H1 (cell line): ENCODE results near the gene PLPPR1. TPM values are rescaled to one million over a fixed set of nuclear protein-coding genes. Genes with fewer than 3 reads are reported as not detected.

Experiments used
- CTCF ChIA-PET: fragments of 300-600 bp; sonication (Branson Sonifier 250); formaldehyde crosslinking; loops from one replicate; lab custom pipeline; 2021; ENCODE audit not compliant: partially characterized antibody; lab: Charles Lee
- POLR2A ChIA-PET: fragments of 300-600 bp; sonication (Branson Sonifier 250); formaldehyde crosslinking; loops from one replicate; lab custom pipeline; 2021; ENCODE audit warnings: inconsistent platforms; ENCODE audit not compliant: partially characterized antibody; lab: Charles Lee
- DNase-seq, 2 experiments: peaks; one replicate each; pipeline versions ENCODE4 v3.0.0 to v3.0.0-alpha.2; 2010 to 2022; ENCODE audit warnings: low spot score in 2 of 2, low read depth in 1 of 2, mixed read lengths in 1 of 2
- FAIRE-seq: peaks from 2 replicates; lab custom pipeline; 2011; peaks lifted over from hg19 to GRCh38; lab: Jason Lieb, UNC
- H2AFZ ChIP-seq: 2 replicates; pipeline ENCODE4 v1.8.1; 2012; ENCODE audit warnings: low read length, inconsistent platforms
- H2AK5ac ChIP-seq: 2 replicates; pipeline ENCODE4 v1.6.1; 2013; ENCODE audit warnings: low read depth, low read length
- H2BK120ac ChIP-seq: replicated peaks from 2 replicates; pipeline ENCODE3; 2013; ENCODE audit warnings: low read depth, low read length, inconsistent platforms
- H2BK12ac ChIP-seq: 2 replicates; pipeline ENCODE4 v1.6.1; 2013; ENCODE audit warnings: low read depth, low read length
- H2BK15ac ChIP-seq: 2 replicates; pipeline ENCODE4 v1.6.1; 2013; ENCODE audit warnings: low read length
- H2BK20ac ChIP-seq: 2 replicates; pipeline ENCODE4 v1.6.1; 2013; ENCODE audit warnings: low read length
- H2BK5ac ChIP-seq: 2 replicates; pipeline ENCODE4 v1.6.1; 2013; ENCODE audit warnings: low read depth, low read length
- H3K14ac ChIP-seq: 2 replicates; pipeline ENCODE4 v1.6.1; 2013; ENCODE audit warnings: inconsistent platforms; ENCODE audit not compliant: insufficient read length
- H3K18ac ChIP-seq: 2 replicates; pipeline ENCODE4 v1.6.1; 2013; ENCODE audit warnings: low read length; ENCODE audit errors: extremely low read depth
- H3K23ac ChIP-seq: 2 replicates; pipeline ENCODE4 v1.6.1; 2013; ENCODE audit warnings: inconsistent platforms; ENCODE audit not compliant: insufficient read length
- H3K23me2 ChIP-seq: 2 replicates; pipeline ENCODE4 v1.6.1; 2013; ENCODE audit warnings: low read depth, low read length
- H3K27ac ChIP-seq: 2 replicates; pipeline ENCODE4 v1.6.1; 2011; ENCODE audit warnings: low read depth, low read length, inconsistent platforms
- H3K27me3 ChIP-seq, 4 experiments: replicated peaks in 1 of 4; 1 replicate in 1 of 4; 2 replicates in 3 of 4; pipeline versions ENCODE4 v1.6.1 to v1.8.1; 2011 to 2013; ENCODE audit warnings: low read length in 3 of 4, mild to moderate bottlenecking in 3 of 4, inconsistent platforms in 2 of 4, mixed read lengths in 2 of 4, moderate library complexity in 1 of 4; ENCODE audit not compliant: control insufficient read depth in 3 of 4, insufficient read depth in 3 of 4; ENCODE audit errors: extremely low read depth in 1 of 4
- H3K36me3 ChIP-seq, 4 experiments: 2 replicates each; pipeline versions ENCODE4 v1.6.1 to v1.8.1; 2011 to 2013; ENCODE audit warnings: mild to moderate bottlenecking in 4 of 4, low read length in 3 of 4, moderate library complexity in 2 of 4, control low read depth in 1 of 4, inconsistent platforms in 1 of 4; ENCODE audit not compliant: insufficient read depth in 4 of 4, control insufficient read depth in 2 of 4
- H3K4ac ChIP-seq: replicated peaks from 2 replicates; pipeline ENCODE3; 2013; ENCODE audit warnings: low read length, low read depth, mixed read lengths, inconsistent platforms; ENCODE audit not compliant: insufficient read length
- H3K4me1 ChIP-seq, 4 experiments: replicated peaks in 1 of 4; 1 replicate in 1 of 4; 2 replicates in 3 of 4; pipeline versions ENCODE4 v1.6.1 to v1.8.1; 2011 to 2013; ENCODE audit warnings: low read length in 3 of 4, inconsistent platforms in 2 of 4, mixed read lengths in 1 of 4; ENCODE audit not compliant: insufficient read depth in 4 of 4, control insufficient read depth in 3 of 4
- H3K4me2 ChIP-seq, 2 experiments: 2 replicates each; pipeline versions ENCODE4 v1.6.1 to v1.8.1; 2011 to 2013; ENCODE audit warnings: low read depth in 2 of 2, low read length in 2 of 2, control low read depth in 1 of 2, inconsistent platforms in 1 of 2, mild to moderate bottlenecking in 1 of 2; ENCODE audit not compliant: insufficient read depth in 1 of 2
- H3K4me3 ChIP-seq, 4 experiments: fragments of 200-600, 300-600 bp in 1 of 4; sonication (generic), shearing (Covaris generic), sonication (Bioruptor Twin) in 1 of 4; 2 replicates each; pipeline versions ENCODE4 v1.5.1 to v1.8.1; 2011 to 2016; ENCODE audit warnings: low read length in 4 of 4, low read depth in 3 of 4, control low read depth in 2 of 4, inconsistent platforms in 2 of 4, mild to moderate bottlenecking in 2 of 4, mixed read lengths in 1 of 4, moderate library complexity in 1 of 4; ENCODE audit not compliant: insufficient read depth in 2 of 4; ENCODE audit errors: extremely low read depth in 1 of 4
- H3K56ac ChIP-seq: replicated peaks from 2 replicates; pipeline ENCODE3; 2013; ENCODE audit warnings: low read depth, mild to moderate bottlenecking, mixed read lengths, low read length, inconsistent platforms; ENCODE audit not compliant: insufficient read length
- H3K79me1 ChIP-seq: 2 replicates; pipeline ENCODE4 v1.6.1; 2013; ENCODE audit warnings: low read depth, low read length, control low read depth
- H3K79me2 ChIP-seq, 2 experiments: 2 replicates each; pipeline versions ENCODE4 v1.6.1 to v1.8.1; 2012 to 2013; ENCODE audit warnings: low read length in 2 of 2, mild to moderate bottlenecking in 2 of 2, inconsistent platforms in 1 of 2; ENCODE audit not compliant: insufficient read depth in 2 of 2, control insufficient read depth in 1 of 2
- H3K9ac ChIP-seq, 4 experiments: replicated peaks in 1 of 4; 1 replicate in 1 of 4; 2 replicates in 3 of 4; pipeline versions ENCODE4 v1.6.1 to v1.8.1; 2011 to 2013; ENCODE audit warnings: low read depth in 3 of 4, low read length in 3 of 4, control low read depth in 2 of 4, mild to moderate bottlenecking in 2 of 4, moderate library complexity in 2 of 4, inconsistent platforms in 1 of 4; ENCODE audit errors: extremely low read depth in 1 of 4
- H3K9me3 ChIP-seq, 2 experiments: 2 replicates each; pipeline versions ENCODE4 v1.6.1 to v1.8.1; 2012 to 2013; ENCODE audit warnings: mild to moderate bottlenecking in 2 of 2, moderate library complexity in 2 of 2, control low read depth in 1 of 2, inconsistent platforms in 1 of 2, low read depth in 1 of 2, low read length in 1 of 2, mixed read lengths in 1 of 2; ENCODE audit not compliant: insufficient read depth in 2 of 2
- H4K20me1 ChIP-seq, 2 experiments: replicated peaks in 1 of 2; 2 replicates each; pipeline versions ENCODE3 to v1.8.1; 2011 to 2013; ENCODE audit warnings: inconsistent platforms in 2 of 2, low read length in 2 of 2, mild to moderate bottlenecking in 1 of 2; ENCODE audit not compliant: insufficient read depth in 2 of 2, control insufficient read depth in 1 of 2
- H4K5ac ChIP-seq: 2 replicates; pipeline ENCODE4 v1.6.1; 2013; ENCODE audit warnings: low read length, low read depth, mixed read lengths, inconsistent platforms; ENCODE audit not compliant: insufficient read length
- H4K8ac ChIP-seq: 2 replicates; pipeline ENCODE4 v1.8.0; 2013; ENCODE audit warnings: mild to moderate bottlenecking, moderate library complexity, low read length, inconsistent platforms; ENCODE audit not compliant: insufficient read depth; ENCODE audit errors: extremely low read depth
- H4K91ac ChIP-seq: replicated peaks from 2 replicates; pipeline ENCODE3; 2013; ENCODE audit warnings: low read length, mixed read lengths, inconsistent platforms; ENCODE audit not compliant: insufficient read length
- BRCA1 ChIP-seq: IDR thresholded peaks from 2 replicates; pipeline ENCODE4 v1.6.1; 2012; ENCODE audit warnings: low read depth, low read length, improper control_type of control experiment
- HDAC6 ChIP-seq: IDR thresholded peaks from one replicate; pipeline ENCODE4 v1.7.1; 2012; ENCODE audit warnings: low read depth, mild to moderate bottlenecking, inconsistent platforms, low read length, moderate library complexity
- SRF ChIP-seq: IDR thresholded peaks from 2 replicates; pipeline ENCODE4 v1.6.1; 2011; ENCODE audit warnings: mild to moderate bottlenecking, low read depth, low read length, moderate library complexity
- TAF1 ChIP-seq: IDR thresholded peaks from 2 replicates; pipeline ENCODE4 v1.6.1; 2011; ENCODE audit warnings: mild to moderate bottlenecking, low read depth, low read length
- TCF12 ChIP-seq: IDR thresholded peaks from 2 replicates; pipeline ENCODE4 v1.6.1; 2011; ENCODE audit warnings: low read depth, mild to moderate bottlenecking, low read length
- WGBS, 2 experiments: shearing (Covaris generic) in 1 of 2; methylation state at CpG; one replicate each; pipeline versions ENCODE4 v1.1.6 to v1.1.7; 2013 to 2015; ENCODE audit warnings: low lambda C conversion rate in 2 of 2, mixed read lengths in 2 of 2, inconsistent platforms in 1 of 2, low coverage in 1 of 2, missing lambda C conversion rate in 1 of 2; ENCODE audit not compliant: insufficient replicate concordance in 2 of 2, insufficient coverage in 1 of 2, insufficient read length in 1 of 2; ENCODE audit errors: extremely low coverage in 1 of 2, missing lambda C conversion rate in 1 of 2; 5-methylcytosine and 5-hydroxymethylcytosine counted together
- polyA plus RNA-seq, 7 experiments: library from polyadenylated mRNA; depleted of rRNA in 3 of 7; stranded (reverse) in 5 of 7; unstranded in 2 of 7; fragments of >200 nt in 5 of 7; fragments of 200-250 nt in 2 of 7; gene quantifications; 1 replicate in 5 of 7; 2 replicates in 1 of 7; 4 replicates in 1 of 7; pipeline versions ENCODE4 v1.2.1 to v1.2.3, GENCODE V29; 2011 to 2013; ENCODE audit warnings: missing spikeins in 2 of 7, mixed read lengths in 2 of 7
- total RNA-seq: library from RNA; stranded (reverse); fragmentation: NEBNext Ultra II Directional; extraction: Animal tissue kit (Norgen Biotek cat#: 25700); gene quantifications from 2 replicates; pipeline ENCODE4 v1.2.1, GENCODE V29; 2021
- TF ChIP-seq, protein P1 (sequence below): IDR thresholded peaks from 2 replicates; pipeline ENCODE4 v1.6.1; 2012; ENCODE audit warnings: low read length, inconsistent platforms

PLPPR1 gene
- total and polyA plus RNA-seq, 2 of the 8 experiments (the other 6 are each of a cell fraction or from before 2014, with no cell fraction given), result 1.4 to 1.8 TPM

DNA sequence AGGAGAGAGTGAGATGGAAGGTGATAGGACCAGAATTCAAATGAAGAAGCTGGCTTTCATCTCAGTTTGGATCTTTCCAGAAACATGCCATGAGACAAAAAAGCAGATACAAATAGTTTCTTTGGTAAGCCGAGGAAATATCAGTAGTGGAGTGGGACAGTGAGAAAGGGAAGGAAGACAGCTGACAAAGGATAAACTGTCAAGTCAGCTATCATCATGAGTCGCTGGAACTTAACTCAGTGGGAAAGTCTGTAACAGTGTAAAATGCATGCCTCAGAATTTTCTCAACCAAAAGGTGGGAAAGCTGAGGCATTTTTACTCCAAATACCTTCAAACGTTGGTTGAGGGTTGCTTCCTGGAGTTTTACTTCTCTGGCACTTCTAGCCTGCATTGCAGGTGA is 129.8 kb downstream of the PLPPR1 start:
- H3K23me2 ChIP-seq, result no peaks in the 10 kb centered on the region
- no peak overlapping the region for H4K5ac ChIP-seq
- H3K23ac ChIP-seq, result no peak overlapping the region
- H2AFZ ChIP-seq, result no peak overlapping the region
- H4K91ac ChIP-seq, result no peak overlapping the region
- 87% methylated on average over 3 of the region's 3 CpGs; no CpG with 5 or more reads in 1 of the 2 experiments for WGBS, 2 experiments
- ChIA-PET CTCF (interaction anchor here (1.3 to 1.5 kb wide), 3 partner anchors 13 to 41 kb away, joined by 3 to 5 read pairs (median 3); no protein-coding TSS in a partner anchor), POLR2A (no interaction called here)
- DNase-seq (no peak), FAIRE-seq (no peak)
- H2BK120ac ChIP-seq, result no peak overlapping the region
- no peaks in the 10 kb centered on the region for H4K20me1 ChIP-seq
- TF ChIP-seq BRCA1 (no peak), TCF12 (no peak), HDAC6 (no peak), TAF1 (no peak), SRF (no peak)
- TF ChIP-seq, protein P1, sequence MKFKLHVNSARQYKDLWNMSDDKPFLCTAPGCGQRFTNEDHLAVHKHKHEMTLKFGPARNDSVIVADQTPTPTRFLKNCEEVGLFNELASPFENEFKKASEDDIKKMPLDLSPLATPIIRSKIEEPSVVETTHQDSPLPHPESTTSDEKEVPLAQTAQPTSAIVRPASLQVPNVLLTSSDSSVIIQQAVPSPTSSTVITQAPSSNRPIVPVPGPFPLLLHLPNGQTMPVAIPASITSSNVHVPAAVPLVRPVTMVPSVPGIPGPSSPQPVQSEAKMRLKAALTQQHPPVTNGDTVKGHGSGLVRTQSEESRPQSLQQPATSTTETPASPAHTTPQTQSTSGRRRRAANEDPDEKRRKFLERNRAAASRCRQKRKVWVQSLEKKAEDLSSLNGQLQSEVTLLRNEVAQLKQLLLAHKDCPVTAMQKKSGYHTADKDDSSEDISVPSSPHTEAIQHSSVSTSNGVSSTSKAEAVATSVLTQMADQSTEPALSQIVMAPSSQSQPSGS, result no peak
- H3K56ac ChIP-seq, result no peak overlapping the region
- H3K79me1 ChIP-seq, result no peaks in the 10 kb centered on the region
- H2BK15ac ChIP-seq, result no peak overlapping the region
- H3K4me3 ChIP-seq, result no peak overlapping the region
- H2BK12ac ChIP-seq, result no peak overlapping the region
- no peaks in the 10 kb centered on the region for H3K36me3 ChIP-seq
- H2AK5ac ChIP-seq, result no peak overlapping the region
- no peak overlapping the region for H2BK20ac ChIP-seq
- no peak overlapping the region for H3K14ac ChIP-seq
- H3K4me1 ChIP-seq, result no peaks in the 10 kb centered on the region
- no peak overlapping the region for H3K9ac ChIP-seq
- no peak overlapping the region for H3K18ac ChIP-seq
- no peak overlapping the region for H3K4ac ChIP-seq
- H3K9me3 ChIP-seq, result no peaks in the 10 kb centered on the region
- no peaks in the 10 kb centered on the region for H3K79me2 ChIP-seq
- no peak overlapping the region for H3K27ac ChIP-seq
- no peak overlapping the region for H3K4me2 ChIP-seq
- H4K8ac ChIP-seq, result no peak overlapping the region
- no peak overlapping the region for H2BK5ac ChIP-seq
- H3K27me3 ChIP-seq, result no peaks in the 10 kb centered on the region
